Subcutaneous adipose tissue (tissue), 4 donors: ENCODE data around the gene PCDH9. TPM values are rescaled to one million over a fixed set of nuclear protein-coding genes. Genes with fewer than 3 reads are reported as not detected.

Source experiments
- total RNA-seq, 4 donors: library from RNA; depleted of rRNA; stranded (reverse); fragments of >200 nt; gene quantifications; one replicate each; pipeline ENCODE4 v1.1.0, GENCODE V29; 2016
- TF ChIP-seq, protein P1 (sequence below): fragments of 450-650 bp; IDR thresholded peaks from one replicate; pipeline ENCODE4 v1.5.1; 2016; ENCODE audit warnings: low read depth, mild to moderate bottlenecking, control low read depth, antibody characterized with exemption, moderate library complexity

PCDH9 gene
- total RNA-seq, 4 donors from 2014 or later, result 9.0 to 28.4 (median 12.0) TPM

DNA sequence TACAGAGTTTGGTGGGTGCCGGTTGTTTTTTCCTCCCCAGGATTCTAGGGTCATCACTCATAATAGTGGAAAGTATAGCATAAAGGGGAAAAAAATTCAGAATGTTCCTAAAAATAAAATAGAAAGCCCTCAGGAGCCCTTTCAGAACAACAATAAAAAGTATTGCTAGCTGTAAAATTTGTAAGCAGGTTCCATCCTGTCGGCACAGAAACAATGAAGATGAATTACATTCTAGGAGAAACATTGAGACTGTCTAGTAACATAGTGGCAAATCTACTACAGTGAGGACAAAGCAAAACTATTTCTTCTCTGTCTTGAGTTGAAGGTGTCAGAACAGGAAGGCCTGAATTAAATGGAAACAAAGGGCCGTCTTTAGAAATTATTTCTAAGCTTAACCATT lies 870.7 kb downstream of the PCDH9 start:
- TF ChIP-seq, protein P1, sequence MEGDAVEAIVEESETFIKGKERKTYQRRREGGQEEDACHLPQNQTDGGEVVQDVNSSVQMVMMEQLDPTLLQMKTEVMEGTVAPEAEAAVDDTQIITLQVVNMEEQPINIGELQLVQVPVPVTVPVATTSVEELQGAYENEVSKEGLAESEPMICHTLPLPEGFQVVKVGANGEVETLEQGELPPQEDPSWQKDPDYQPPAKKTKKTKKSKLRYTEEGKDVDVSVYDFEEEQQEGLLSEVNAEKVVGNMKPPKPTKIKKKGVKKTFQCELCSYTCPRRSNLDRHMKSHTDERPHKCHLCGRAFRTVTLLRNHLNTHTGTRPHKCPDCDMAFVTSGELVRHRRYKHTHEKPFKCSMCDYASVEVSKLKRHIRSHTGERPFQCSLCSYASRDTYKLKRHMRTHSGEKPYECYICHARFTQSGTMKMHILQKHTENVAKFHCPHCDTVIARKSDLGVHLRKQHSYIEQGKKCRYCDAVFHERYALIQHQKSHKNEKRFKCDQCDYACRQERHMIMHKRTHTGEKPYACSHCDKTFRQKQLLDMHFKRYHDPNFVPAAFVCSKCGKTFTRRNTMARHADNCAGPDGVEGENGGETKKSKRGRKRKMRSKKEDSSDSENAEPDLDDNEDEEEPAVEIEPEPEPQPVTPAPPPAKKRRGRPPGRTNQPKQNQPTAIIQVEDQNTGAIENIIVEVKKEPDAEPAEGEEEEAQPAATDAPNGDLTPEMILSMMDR, result no peak

DNA sequence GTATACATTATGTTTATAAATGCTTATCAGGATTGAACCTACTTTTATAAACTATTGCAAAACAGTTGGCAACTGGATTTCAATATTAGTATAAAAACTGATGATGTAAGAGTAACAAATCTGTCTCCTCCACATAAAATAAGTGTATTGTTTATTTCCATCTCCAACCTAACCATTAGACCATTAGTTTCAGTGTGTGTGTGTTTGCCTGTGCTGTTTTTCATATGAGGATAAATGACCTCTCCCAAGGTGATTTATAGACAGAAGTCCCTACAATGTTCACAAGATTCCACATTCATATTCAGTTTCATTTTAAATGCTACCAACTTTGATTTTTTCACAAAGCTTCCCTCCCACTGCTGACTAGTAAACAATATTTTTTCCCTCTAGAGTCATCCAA lies 871.6 kb downstream of the PCDH9 start:
- TF ChIP-seq, protein P1, result no peak

DNA sequence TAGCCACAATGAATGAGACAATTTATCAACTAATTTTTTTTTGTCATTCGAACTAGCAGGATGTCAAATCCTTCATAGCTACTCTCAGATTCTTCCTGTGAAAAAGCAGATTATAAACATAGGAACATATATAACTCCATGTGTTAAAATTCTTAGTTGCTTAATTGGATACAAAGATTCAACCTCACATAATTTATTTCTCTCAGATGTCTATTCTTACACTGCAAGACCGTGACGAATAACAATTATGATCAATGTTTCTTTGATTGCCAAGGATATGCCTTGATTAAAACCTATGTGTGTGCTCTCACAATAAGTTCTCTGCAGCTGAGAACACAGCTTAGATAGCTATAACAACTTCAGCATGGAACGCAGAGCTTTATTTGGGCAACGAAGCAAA lies 872.7 kb downstream of the PCDH9 start:
- TF ChIP-seq, protein P1, result no peak

DNA sequence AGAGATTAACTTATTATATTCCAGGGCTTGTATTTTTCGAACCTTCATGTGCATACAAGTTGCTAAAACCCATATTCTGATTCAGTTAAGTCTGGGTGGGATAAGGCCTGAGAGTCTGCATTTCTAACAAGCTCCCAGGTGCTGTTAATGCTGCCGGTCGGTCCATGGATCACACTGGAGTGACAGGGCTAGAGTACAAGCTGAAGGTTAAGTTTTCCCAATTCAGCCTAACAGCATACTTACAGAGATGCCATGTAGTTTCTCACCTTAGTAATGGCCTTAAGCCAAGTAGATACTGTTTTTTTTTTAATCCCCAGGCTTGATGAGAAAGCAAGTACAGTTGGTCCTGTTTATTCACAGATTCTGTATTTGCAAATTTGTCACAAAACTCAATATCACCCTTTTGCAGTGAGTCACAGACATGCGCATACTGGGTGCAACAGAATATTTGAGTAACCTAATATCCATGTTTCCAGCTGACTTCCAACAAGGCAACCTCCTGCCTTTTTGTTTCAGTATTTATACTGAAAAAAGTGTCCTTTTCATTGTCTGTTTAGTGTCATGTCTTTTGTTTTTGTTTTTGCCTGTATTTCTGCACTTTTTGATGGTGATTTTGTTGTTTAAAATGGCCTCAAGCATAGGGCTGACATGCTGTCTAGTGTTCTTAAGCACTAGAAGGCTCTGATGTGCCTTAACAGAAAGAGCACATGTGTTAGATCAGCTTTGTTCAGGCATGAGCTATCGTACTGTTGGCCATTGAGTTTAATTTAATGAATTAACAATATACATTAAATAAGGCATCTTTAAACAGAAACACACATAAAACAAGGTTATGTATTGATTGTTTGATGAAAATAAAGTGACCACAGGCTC lies 875.0 kb downstream of the PCDH9 start:
- TF ChIP-seq, protein P1, result no peak

DNA sequence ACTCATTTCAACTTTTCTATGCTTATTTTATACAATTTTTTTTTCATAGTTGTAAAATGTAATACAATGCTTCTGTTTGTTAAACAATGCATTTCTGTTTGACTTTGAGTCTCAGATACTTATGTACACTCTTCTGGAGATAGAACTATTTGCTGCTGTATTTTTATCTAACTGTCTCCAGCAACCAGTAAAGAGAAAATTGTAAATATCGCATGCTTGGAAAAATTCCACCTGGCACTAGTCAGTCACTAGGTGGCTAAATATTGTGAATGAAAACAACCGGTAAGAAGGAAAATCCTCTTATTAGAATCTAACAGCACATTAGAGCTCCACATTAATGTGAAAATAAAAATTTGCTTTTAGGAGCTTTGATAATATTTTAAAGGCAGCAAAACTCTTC lies 876.5 kb downstream of the PCDH9 start:
- TF ChIP-seq, protein P1, result no peak

DNA sequence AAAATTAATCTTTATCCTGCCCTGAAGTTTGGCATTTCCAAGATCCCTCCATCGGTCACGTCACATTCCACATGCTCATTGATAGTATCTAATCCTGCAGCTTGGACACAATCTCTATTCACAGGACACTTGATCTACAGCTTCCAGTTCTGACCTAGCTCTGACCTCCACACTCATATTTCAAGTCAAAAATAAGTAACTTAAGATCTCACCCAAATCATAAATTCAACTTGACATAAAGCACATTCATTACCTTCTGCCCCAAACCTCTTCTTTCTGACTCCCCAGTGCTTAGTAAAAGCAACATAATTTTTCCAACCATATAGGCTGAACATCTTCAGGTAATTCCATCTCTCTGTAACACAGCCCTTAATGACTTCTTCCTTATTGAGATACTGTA lies 880.2 kb downstream of the PCDH9 start:
- TF ChIP-seq, protein P1, result no peak

DNA sequence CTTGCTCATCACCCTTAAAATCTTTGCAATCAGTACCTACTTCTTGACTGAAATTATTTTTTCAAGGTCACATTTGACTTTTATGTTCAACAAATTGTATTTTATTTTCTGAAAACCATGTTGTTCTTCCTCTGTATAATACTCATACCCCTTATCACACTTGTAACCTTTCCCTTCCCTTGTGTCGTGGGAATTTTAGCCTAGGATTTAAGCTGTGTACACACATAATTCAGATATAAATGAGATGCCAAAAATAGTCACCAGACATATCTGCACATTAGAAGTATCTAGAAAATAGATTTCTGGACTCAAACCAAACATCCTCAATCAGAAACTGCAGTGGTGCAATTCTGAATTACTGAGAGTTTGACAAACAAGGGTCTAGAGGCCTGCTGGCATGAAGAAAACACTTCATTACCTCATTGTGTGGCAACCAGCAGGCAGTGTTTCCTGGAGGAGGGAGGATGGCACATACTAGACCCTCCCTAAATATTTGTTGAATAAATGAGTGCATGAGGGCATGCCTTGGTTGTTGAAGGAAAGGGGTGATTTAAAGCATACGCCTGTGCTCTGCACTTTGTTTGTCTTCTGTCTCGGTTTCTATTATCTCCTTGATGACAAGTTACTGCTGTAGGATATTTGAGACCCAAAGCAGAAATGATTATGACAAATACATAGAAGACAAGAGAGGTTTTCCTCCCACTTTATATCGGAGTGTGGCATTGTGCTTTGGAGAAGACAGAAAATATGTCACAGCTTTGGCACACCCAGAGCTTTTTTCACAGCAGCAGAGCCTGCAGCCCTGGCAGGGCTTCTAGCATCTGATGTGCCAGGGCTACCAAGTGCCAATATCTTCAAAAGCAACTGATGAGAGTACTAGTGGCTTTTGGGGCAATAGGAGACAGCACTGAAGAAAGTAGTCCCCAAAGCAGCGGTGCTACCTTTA lies 881.1 kb downstream of the PCDH9 start:
- TF ChIP-seq, protein P1, result no peak
